GM12878 (cell line): Measurements from ENCODE around the gene DCDC2. TPM values are rescaled to one million over a fixed set of nuclear protein-coding genes. Genes with fewer than 3 reads are reported as not detected.

Experiments used
- ATAC-seq: fragments of 200-7000 bp; cut with Tn5 transposase; 3 replicates; pipeline ENCODE4 v1.9.1; 2020; ENCODE audit warnings: mild to moderate bottlenecking, moderate library complexity
- BruUV-seq: library from RNA; stranded (reverse); fragments of 400-500 nt; replicated peaks from 2 replicates; lab custom pipeline; 2021; lab: Mats Ljungman, UMichigan
- CTCF ChIA-PET: fragments of 300-600 bp; sonication (Branson Sonifier 250); formaldehyde crosslinking; extraction: SDS; loops from one replicate; lab custom pipeline; 2021; ENCODE audit warnings: inconsistent platforms; lab: Yijun Ruan, JAX
- POLR2A ChIA-PET: fragments of 350-600 bp; formaldehyde crosslinking; extraction: SDS; loops from one replicate; lab custom pipeline; 2021; ENCODE audit warnings: inconsistent platforms; lab: Charles Lee
- RAD21 ChIA-PET: fragments of 300-600 bp; sonication (Branson Sonifier 250); formaldehyde crosslinking; loops from one replicate; lab custom pipeline; 2023; ENCODE audit warnings: antibody characterized with exemption; ENCODE audit not compliant: unreplicated experiment; lab: Charles Lee
- SMC1A ChIA-PET: fragments of 300-600 bp; sonication (Branson Sonifier 250); formaldehyde crosslinking; loops from one replicate; lab custom pipeline; 2023; ENCODE audit not compliant: unreplicated experiment, uncharacterized antibody; lab: Charles Lee
- DNase-seq: peaks from one replicate; pipeline ENCODE4 v3.0.0-alpha.2; 2011; ENCODE audit warnings: low read depth, low spot score
- FAIRE-seq: peaks from 3 replicates; lab custom pipeline; 2011; peaks lifted over from hg19 to GRCh38; lab: Jason Lieb, UNC
- H2AFZ ChIP-seq: 2 replicates; pipeline ENCODE4 v1.6.0; 2011; ENCODE audit warnings: low read depth, low read length, control low read depth; ENCODE audit not compliant: control insufficient read depth
- H3K27ac ChIP-seq: 2 replicates; pipeline ENCODE4 v1.5.1; 2011; ENCODE audit warnings: control low read depth; ENCODE audit not compliant: control insufficient read depth, insufficient read depth
- H3K27me3 ChIP-seq, 2 experiments: replicated peaks in 1 of 2; 2 replicates each; pipeline versions ENCODE4 v1.6.0 to v1.6.1; 2011; ENCODE audit warnings: low read length in 1 of 2; ENCODE audit not compliant: control insufficient read depth in 2 of 2, insufficient read depth in 2 of 2
- H3K36me3 ChIP-seq, 2 experiments: 2 replicates each; pipeline ENCODE4 v1.5.1; 2011; ENCODE audit warnings: low read length in 1 of 2; ENCODE audit not compliant: control insufficient read depth in 2 of 2, insufficient read depth in 2 of 2
- H3K4me1 ChIP-seq: 2 replicates; pipeline ENCODE4 v1.6.1; 2011; ENCODE audit warnings: mild to moderate bottlenecking, low read length, moderate library complexity, mixed read lengths; ENCODE audit not compliant: control insufficient read depth, insufficient read depth
- H3K4me2 ChIP-seq: 2 replicates; pipeline ENCODE4 v1.6.0; 2011; ENCODE audit warnings: control low read depth; ENCODE audit not compliant: control insufficient read depth, insufficient read depth
- H3K4me3 ChIP-seq: fragments of 200-600 bp; sonication (generic); 2 replicates; pipeline ENCODE4 v1.5.1; 2016
- H3K79me2 ChIP-seq: 2 replicates; pipeline ENCODE4 v1.6.0; 2011; ENCODE audit warnings: low read length; ENCODE audit not compliant: control insufficient read depth, insufficient read depth
- H3K9ac ChIP-seq: 2 replicates; pipeline ENCODE4 v1.8.0; 2011; ENCODE audit warnings: low read length, control low read depth, mixed read lengths; ENCODE audit not compliant: control insufficient read depth, insufficient read depth
- H3K9me3 ChIP-seq: replicated peaks from 3 replicates; pipeline ENCODE4 v1.5.1; 2011; ENCODE audit warnings: mild to moderate bottlenecking, low read length; ENCODE audit not compliant: control insufficient read depth, insufficient read depth
- H4K20me1 ChIP-seq: 2 replicates; pipeline ENCODE4 v1.6.0; 2011; ENCODE audit not compliant: control insufficient read depth, insufficient read depth
- ATF3 ChIP-seq: IDR thresholded peaks from 2 replicates; pipeline ENCODE4 v1.6.1; 2011; ENCODE audit warnings: low read depth, mild to moderate bottlenecking, low read length, moderate library complexity, borderline replicate concordance; ENCODE audit errors: extremely low read depth
- BRCA1 ChIP-seq: IDR thresholded peaks from 2 replicates; pipeline ENCODE4 v1.6.1; 2011; ENCODE audit warnings: low read depth, low read length, improper control_type of control experiment
- CBX5 ChIP-seq: sonication (generic); IDR thresholded peaks from 2 replicates; pipeline ENCODE4 v1.6.1; 2016; ENCODE audit warnings: low read depth, moderate library complexity, mild to moderate bottlenecking, inconsistent platforms
- CHD1 ChIP-seq: IDR thresholded peaks from 2 replicates; pipeline ENCODE4 v1.6.1; 2012; ENCODE audit warnings: low read depth, low read length, improper control_type of control experiment
- E2F4 ChIP-seq: IDR thresholded peaks from 2 replicates; pipeline ENCODE4 v1.6.1; 2012; ENCODE audit warnings: low read depth, low read length, improper control_type of control experiment
- E4F1 ChIP-seq: fragments of 450-650 bp; IDR thresholded peaks from 2 replicates; pipeline ENCODE4 v1.6.1; 2018; ENCODE audit warnings: borderline replicate concordance, mild to moderate bottlenecking; ENCODE audit not compliant: partially characterized antibody
- EZH2 ChIP-seq: IDR thresholded peaks from 2 replicates; pipeline ENCODE4 v1.6.1; 2012; ENCODE audit warnings: low read depth, mild to moderate bottlenecking, control low read depth, inconsistent platforms, low read length, borderline replicate concordance; ENCODE audit not compliant: control insufficient read depth
- HDGF ChIP-seq: fragments of 450-650 bp; IDR thresholded peaks from 2 replicates; pipeline ENCODE4 v1.6.1; 2016; ENCODE audit warnings: antibody characterized with exemption
- KDM1A ChIP-seq: fragments of 200-600 bp; sonication (generic); IDR thresholded peaks from 2 replicates; pipeline ENCODE4 v1.6.1; 2016; ENCODE audit warnings: borderline replicate concordance
- KLF5 ChIP-seq: fragments of 450-650 bp; IDR thresholded peaks from 2 replicates; pipeline ENCODE4 v1.6.1; 2014; ENCODE audit warnings: mild to moderate bottlenecking; ENCODE audit not compliant: partially characterized antibody
- LARP7 ChIP-seq: fragments of 450-650 bp; IDR thresholded peaks from 2 replicates; pipeline ENCODE4 v1.6.1; 2017; ENCODE audit warnings: mild to moderate bottlenecking
- MAX ChIP-seq: IDR thresholded peaks from 2 replicates; pipeline ENCODE4 v1.6.1; 2012; ENCODE audit warnings: low read depth, low read length, improper control_type of control experiment
- MTA2 ChIP-seq: fragments of 450-650 bp; IDR thresholded peaks from 2 replicates; pipeline ENCODE4 v1.6.1; 2016; ENCODE audit warnings: low read depth, mild to moderate bottlenecking, moderate library complexity
- NFYB ChIP-seq: IDR thresholded peaks from 2 replicates; pipeline ENCODE4 v1.6.1; 2011; ENCODE audit warnings: low read depth, mild to moderate bottlenecking, low read length, improper control_type of control experiment, moderate library complexity; ENCODE audit not compliant: insufficient read depth
- RELB ChIP-seq: fragments of 450-650 bp; IDR thresholded peaks from 2 replicates; pipeline ENCODE4 v1.6.1; 2017; ENCODE audit warnings: low read depth, mild to moderate bottlenecking, moderate library complexity
- SP1 ChIP-seq: IDR thresholded peaks from one replicate; pipeline ENCODE4 v1.6.1; 2011; ENCODE audit warnings: low read depth, low read length
- TAF1 ChIP-seq: IDR thresholded peaks from 2 replicates; pipeline ENCODE4 v1.6.1; 2011; ENCODE audit warnings: mild to moderate bottlenecking, low read depth, low read length, borderline replicate concordance
- WGBS: methylation state at CpG from one replicate; pipeline ENCODE4 v1.1.6; 2016; ENCODE audit warnings: low lambda C conversion rate; ENCODE audit not compliant: insufficient replicate concordance, insufficient coverage; ENCODE audit errors: missing lambda C conversion rate; 5-methylcytosine and 5-hydroxymethylcytosine counted together
- in situ Hi-C: fragments of 300-500 bp; cut with MboI; formaldehyde crosslinking; loops from 9 replicates; pipeline ENCODE4 v1.14.3; 2018; ENCODE audit warnings: mixed read lengths
- intact Hi-C: fragments of 100-400 bp; cut with micrococcal nuclease; formaldehyde crosslinking; loops from one replicate; pipeline ENCODE4 v1.14.2; 2022; ENCODE audit not compliant: unreplicated experiment
- polyA plus RNA-seq, 11 experiments: library from polyadenylated mRNA; depleted of rRNA in 4 of 11; unstranded in 6 of 11; stranded (reverse) in 5 of 11; fragments of >200 nt; fragmentation: Nextera tagmentation in 4 of 11; fragmentation: Illumina TruSeq in 1 of 11; extraction: Ambion mirVana in 4 of 11; extraction: Trizol in 1 of 11; gene quantifications; 1 replicate in 1 of 11; 2 replicates in 10 of 11; pipeline versions ENCODE4 v1.2.1 to v1.2.3, GENCODE V29; 2011 to 2016; ENCODE audit warnings: inconsistent platforms in 2 of 11, missing spikeins in 2 of 11, low read depth in 1 of 11
- total RNA-seq, 4 experiments: library from RNA; depleted of rRNA in 3 of 4; stranded (reverse); fragments of >200 nt in 3 of 4; fragmentation: Illumina TruSeq in 1 of 4; extraction: Trizol in 1 of 4; gene quantifications; 2 replicates each; pipeline versions ENCODE4 v1.2.1 to v1.2.3, GENCODE V29; 2013 to 2021

DCDC2 gene
- total and polyA plus RNA-seq, 10 of the 15 experiments (the other 5 are each of a cell fraction or from before 2014, with no cell fraction given), result under 0.01 to 0.03 TPM; not detected in 8

- no peak for ATAC-seq
- no peak for DNase-seq
- ChIA-PET SMC1A (no interaction called here), POLR2A (no interaction called here), CTCF (interaction anchor here (3.1 kb wide), 1 partner anchor 207 kb away, joined by 17 read pairs; no protein-coding TSS in a partner anchor), RAD21 (no interaction called here)
- Histone ChIP-seq H3K27me3 (no peaks in the 10 kb centered on the region), H3K4me3 (no peak overlapping the region), H4K20me1 (no peaks in the 10 kb centered on the region), H3K9me3 (no peaks in the 10 kb centered on the region), H3K27ac (no peak overlapping the region), H3K79me2 (no peaks in the 10 kb centered on the region), H3K4me2 (no peak overlapping the region), H2AFZ (no peak overlapping the region), H3K36me3 (no peaks in the 10 kb centered on the region), H3K4me1 (no peaks in the 10 kb centered on the region), H3K9ac (no peak overlapping the region)
- intact Hi-C loops, result loop anchor here (5.0 kb wide), 1 partner anchor 65 kb away; no protein-coding TSS in a partner anchor
- BruUV-seq, result no TSS peak
- in situ Hi-C loops, result no loop called here
- WGBS, result 53% methylated on average over 1 of the region's 1 CpG
- FAIRE-seq, result no peak
- TF ChIP-seq EZH2 (no peak), KLF5 (no peak), E2F4 (no peak), BRCA1 (no peak), HDGF (no peak), E4F1 (no peak), MAX (no peak), TAF1 (no peak), SP1 (no peak), RELB (no peak), NFYB (no peak), CBX5 (no peak), ATF3 (no peak), CHD1 (no peak), MTA2 (no peak), KDM1A (no peak), LARP7 (no peak)
Measured at GRCh38 chr6:24272148-24272547, 85.7 kb downstream of the DCDC2 start.
